Measurements from ENCODE around the gene ANKS1B.

Gene ANKS1B

GRCh38 chr12:99128246-99128802 lies 856.4 kb downstream of the ANKS1B start:
- H3K27ac ChIP-seq, result no peak overlapping the region

GRCh38 chr12:99122959-99123358 lies 861.8 kb downstream of the ANKS1B start:
- Histone ChIP-seq H3K27ac (no peak overlapping the region), H3K4me3 (no peak overlapping the region)

More at GRCh38 chr12:99128246-99128802, 856.4 kb downstream of the ANKS1B start:
- H3K4me3 ChIP-seq, result no peak overlapping the region

GRCh38 chr12:99122496-99122895 lies 862.2 kb downstream of the ANKS1B start:
- Histone ChIP-seq H3K27ac (no peak overlapping the region), H3K4me3 (no peak overlapping the region)

- H3K27ac ChIP-seq, result no peak overlapping the region
- no peak overlapping the region for H3K4me3 ChIP-seq
These were observed 863.2 kb downstream of the ANKS1B start for GRCh38 chr12:99121546-99121945.

- H3K27ac ChIP-seq, result no peak overlapping the region
- H3K4me3 ChIP-seq, result no peak overlapping the region
These were observed 864.8 kb downstream of the ANKS1B start for GRCh38 chr12:99119943-99120342.

GRCh38 chr12:99119449-99119848 lies 865.3 kb downstream of the ANKS1B start:
- Histone ChIP-seq H3K27ac (no peak overlapping the region), H3K4me3 (no peak overlapping the region)

GRCh38 chr12:99111600-99111999 lies 873.1 kb downstream of the ANKS1B start:
- H3K4me3 ChIP-seq, result no peak overlapping the region
- H3K27ac ChIP-seq, result no peak overlapping the region

GRCh38 chr12:99110868-99111267 lies 873.9 kb downstream of the ANKS1B start:
- H3K4me3 ChIP-seq, result no peak overlapping the region
- no peak overlapping the region for H3K27ac ChIP-seq

GRCh38 chr12:99110212-99110611 lies 874.5 kb downstream of the ANKS1B start:
- Histone ChIP-seq H3K4me3 (no peak overlapping the region), H3K27ac (no peak overlapping the region)

- no peak overlapping the region for H3K4me3 ChIP-seq
- no peak overlapping the region for H3K27ac ChIP-seq
These were observed 875.8 kb downstream of the ANKS1B start for GRCh38 chr12:99108924-99109323.

GRCh38 chr12:99099786-99100185 lies 885.0 kb downstream of the ANKS1B start:
- no peak overlapping the region for H3K4me3 ChIP-seq
- H3K27ac ChIP-seq, result no peak overlapping the region

GRCh38 chr12:99097171-99097570 lies 887.6 kb downstream of the ANKS1B start:
- Histone ChIP-seq H3K4me3 (no peak overlapping the region), H3K27ac (no peak overlapping the region)

GRCh38 chr12:99093166-99093565 lies 891.6 kb downstream of the ANKS1B start:
- Histone ChIP-seq H3K27ac (no peak overlapping the region), H3K4me3 (no peak overlapping the region)

- Histone ChIP-seq H3K4me3 (no peak overlapping the region), H3K27ac (no peak overlapping the region)
These were observed 892.5 kb downstream of the ANKS1B start for GRCh38 chr12:99092100-99092851.

- Histone ChIP-seq H3K4me3 (no peak overlapping the region), H3K27ac (no peak overlapping the region)
These were observed 897.5 kb downstream of the ANKS1B start for GRCh38 chr12:99087278-99087677.

GRCh38 chr12:99079811-99080210 lies 904.9 kb downstream of the ANKS1B start:
- Histone ChIP-seq H3K4me3 (no peak overlapping the region), H3K27ac (no peak overlapping the region)

- H3K4me3 ChIP-seq, result no peak overlapping the region
- H3K27ac ChIP-seq, result no peak overlapping the region
These were observed 915.6 kb downstream of the ANKS1B start for GRCh38 chr12:99068993-99069747.

- H3K27ac ChIP-seq, result no peak overlapping the region
- H3K4me3 ChIP-seq, result no peak overlapping the region
These were observed 917.5 kb downstream of the ANKS1B start for GRCh38 chr12:99067171-99067785.

- H3K27ac ChIP-seq, result no peak overlapping the region
- H3K4me3 ChIP-seq, result no peak overlapping the region
These were observed 918.0 kb downstream of the ANKS1B start for GRCh38 chr12:99066726-99067125.

- Histone ChIP-seq H3K4me3 (no peak overlapping the region), H3K27ac (no peak overlapping the region)
These were observed 921.6 kb downstream of the ANKS1B start for GRCh38 chr12:99063182-99063581.
